ENCODE data around the gene UTP4. TPM values are rescaled to one million over a fixed set of nuclear protein-coding genes. Genes with fewer than 3 reads are reported as not detected.

The UTP4 gene
- total RNA-seq, 1 donor from 2014 or later: 55.3 TPM

DNA sequence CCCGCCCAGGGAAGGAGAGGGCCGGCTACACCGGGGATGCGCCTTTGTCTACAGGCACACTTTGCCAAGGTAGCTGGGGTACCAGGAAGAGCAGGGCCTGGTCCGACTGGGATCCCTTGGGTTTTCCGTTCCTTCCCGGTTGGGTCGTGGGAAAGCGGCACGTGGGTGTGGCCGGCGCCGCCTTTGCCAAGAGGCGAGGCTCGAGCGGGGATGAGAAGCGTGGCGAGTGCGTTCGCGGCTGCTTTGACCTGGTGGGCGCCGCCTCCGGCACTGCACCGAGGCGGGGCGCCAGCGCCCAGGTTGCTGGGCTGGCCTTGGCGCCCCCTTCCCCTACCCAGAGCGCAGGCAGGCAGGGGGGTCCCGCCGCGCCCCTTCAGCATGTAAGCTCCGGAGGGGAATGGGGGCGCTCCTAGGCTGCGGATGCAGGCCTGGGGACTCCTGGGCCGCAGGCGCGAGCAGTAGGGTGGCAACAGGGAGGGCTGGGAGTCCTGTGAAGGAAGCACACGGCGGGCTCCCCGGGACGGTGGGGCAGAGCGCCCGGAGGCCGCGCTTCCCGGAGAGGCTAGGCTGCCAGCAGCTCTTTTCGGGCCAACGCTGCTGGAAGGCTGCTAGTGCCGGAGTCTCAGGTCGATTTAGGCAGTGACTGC is 25.0 kb upstream of the UTP4 start:
- Mint-ChIP-seq H3K4me3 (peak overlapping the region; percentile 46), H3K4me1 (peaks cover 18% of the 10 kb centered on the region), H3K27me3 (peaks cover 34% of the 10 kb centered on the region), H3K27ac (no peak overlapping the region), H3K9me3 (no peaks in the 10 kb centered on the region), H3K36me3 (ENCODE audit: low read depth) (peaks cover 22% of the 10 kb centered on the region)
- intact Hi-C loops (cut with micrococcal nuclease): no loop called here
- CTCF ChIA-PET: no interaction called here
- DNase-seq: no peak
- TF ChIP-seq, protein P1, sequence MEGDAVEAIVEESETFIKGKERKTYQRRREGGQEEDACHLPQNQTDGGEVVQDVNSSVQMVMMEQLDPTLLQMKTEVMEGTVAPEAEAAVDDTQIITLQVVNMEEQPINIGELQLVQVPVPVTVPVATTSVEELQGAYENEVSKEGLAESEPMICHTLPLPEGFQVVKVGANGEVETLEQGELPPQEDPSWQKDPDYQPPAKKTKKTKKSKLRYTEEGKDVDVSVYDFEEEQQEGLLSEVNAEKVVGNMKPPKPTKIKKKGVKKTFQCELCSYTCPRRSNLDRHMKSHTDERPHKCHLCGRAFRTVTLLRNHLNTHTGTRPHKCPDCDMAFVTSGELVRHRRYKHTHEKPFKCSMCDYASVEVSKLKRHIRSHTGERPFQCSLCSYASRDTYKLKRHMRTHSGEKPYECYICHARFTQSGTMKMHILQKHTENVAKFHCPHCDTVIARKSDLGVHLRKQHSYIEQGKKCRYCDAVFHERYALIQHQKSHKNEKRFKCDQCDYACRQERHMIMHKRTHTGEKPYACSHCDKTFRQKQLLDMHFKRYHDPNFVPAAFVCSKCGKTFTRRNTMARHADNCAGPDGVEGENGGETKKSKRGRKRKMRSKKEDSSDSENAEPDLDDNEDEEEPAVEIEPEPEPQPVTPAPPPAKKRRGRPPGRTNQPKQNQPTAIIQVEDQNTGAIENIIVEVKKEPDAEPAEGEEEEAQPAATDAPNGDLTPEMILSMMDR (IDR thresholded peaks at IDR 0.05): no peak
- POLR2A ChIA-PET: no interaction called here
- ATAC-seq (ENCODE audit: low read depth): no peak

DNA sequence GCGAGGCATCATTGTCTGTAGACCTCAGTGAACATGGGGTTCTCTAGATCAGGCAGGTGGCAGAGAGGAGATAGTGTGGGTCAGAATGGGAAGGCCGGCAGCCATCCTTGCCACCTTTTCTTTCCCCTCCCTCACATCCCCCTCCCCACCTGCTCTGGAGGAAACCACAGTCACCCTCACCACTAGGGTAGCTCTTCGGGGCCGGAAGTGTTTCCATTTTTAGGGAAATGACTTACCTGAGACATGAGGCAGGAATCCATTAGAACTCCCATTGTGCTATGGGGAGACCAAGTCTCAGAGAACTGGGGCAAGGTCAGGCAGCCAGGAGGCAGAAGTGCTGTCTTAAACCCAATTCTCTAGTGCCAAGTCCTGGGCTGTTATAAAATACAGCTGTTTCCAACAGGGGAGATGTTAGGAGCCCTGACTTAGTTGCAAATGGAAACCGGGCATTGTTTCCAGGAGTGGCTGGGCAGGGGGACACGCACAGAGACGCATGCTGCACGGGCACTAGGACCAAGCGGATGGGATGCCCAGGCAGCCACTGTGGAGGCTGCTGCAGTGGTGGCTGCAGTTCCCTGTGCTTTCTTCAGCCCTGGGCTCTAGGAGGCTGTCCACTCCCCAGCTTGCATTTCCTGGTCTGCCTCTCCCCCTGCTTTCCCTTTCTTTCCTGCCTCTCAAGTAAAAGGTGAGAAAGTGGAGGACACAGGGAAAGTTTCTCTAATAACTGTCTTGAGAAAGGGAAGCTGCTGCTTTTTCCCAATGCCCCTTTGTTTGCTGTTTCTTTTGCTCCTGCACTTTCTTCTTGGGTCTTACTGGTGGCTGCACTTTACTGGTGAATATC is 24.2 kb upstream of the UTP4 start:
- ChIA-PET CTCF (interaction anchor here (1.0 kb wide), 1 partner anchor 16 kb away, joined by 3 read pairs; no protein-coding TSS in a partner anchor), POLR2A (no interaction called here)
- intact Hi-C loops (cut with micrococcal nuclease): no loop called here
- ATAC-seq (ENCODE audit: low read depth): no peak
- TF ChIP-seq, protein P1 (IDR thresholded peaks at IDR 0.05): no peak
- H3K36me3 Mint-ChIP-seq (ENCODE audit: low read depth): peaks cover 22% of the 10 kb centered on the region
- H3K27me3 Mint-ChIP-seq: peaks cover 32% of the 10 kb centered on the region
- no peak overlapping the region for H3K27ac Mint-ChIP-seq
- H3K9me3 Mint-ChIP-seq: no peaks in the 10 kb centered on the region
- no peak for DNase-seq
- H3K4me1 Mint-ChIP-seq: peaks cover 18% of the 10 kb centered on the region
- peak overlapping the region; percentile 19 for H3K4me3 Mint-ChIP-seq

DNA sequence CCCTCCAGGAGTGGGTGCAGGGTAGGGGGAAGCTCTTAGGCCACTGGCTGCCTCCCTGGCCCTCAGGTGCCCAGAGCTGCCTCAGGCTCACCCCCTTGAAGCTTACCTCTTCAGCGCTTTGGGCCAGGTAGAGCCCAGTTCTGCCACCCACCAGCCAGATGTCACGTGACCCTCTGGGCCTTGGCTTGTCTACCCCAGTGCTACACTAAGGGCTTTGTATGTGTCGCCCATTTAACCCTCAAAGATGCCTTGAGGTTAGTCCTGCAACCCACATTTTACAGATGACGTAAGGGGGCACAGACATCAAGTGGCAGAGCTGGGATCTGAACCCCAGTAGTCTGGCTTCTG is 23.6 kb upstream of the UTP4 start:
- Mint-ChIP-seq H3K36me3 (ENCODE audit: low read depth) (peaks cover 26% of the 10 kb centered on the region), H3K4me3 (no peak overlapping the region), H3K27ac (no peak overlapping the region), H3K27me3 (peaks cover 29% of the 10 kb centered on the region), H3K4me1 (peaks cover 18% of the 10 kb centered on the region), H3K9me3 (no peaks in the 10 kb centered on the region)
- POLR2A ChIA-PET: no interaction called here
- no peak for DNase-seq
- intact Hi-C loops (cut with micrococcal nuclease): no loop called here
- CTCF ChIA-PET: interaction anchor here (1.0 kb wide), 1 partner anchor 16 kb away, joined by 3 read pairs; no protein-coding TSS in a partner anchor
- TF ChIP-seq, protein P1 (IDR thresholded peaks at IDR 0.05): no peak
- ATAC-seq (ENCODE audit: low read depth): no peak

DNA sequence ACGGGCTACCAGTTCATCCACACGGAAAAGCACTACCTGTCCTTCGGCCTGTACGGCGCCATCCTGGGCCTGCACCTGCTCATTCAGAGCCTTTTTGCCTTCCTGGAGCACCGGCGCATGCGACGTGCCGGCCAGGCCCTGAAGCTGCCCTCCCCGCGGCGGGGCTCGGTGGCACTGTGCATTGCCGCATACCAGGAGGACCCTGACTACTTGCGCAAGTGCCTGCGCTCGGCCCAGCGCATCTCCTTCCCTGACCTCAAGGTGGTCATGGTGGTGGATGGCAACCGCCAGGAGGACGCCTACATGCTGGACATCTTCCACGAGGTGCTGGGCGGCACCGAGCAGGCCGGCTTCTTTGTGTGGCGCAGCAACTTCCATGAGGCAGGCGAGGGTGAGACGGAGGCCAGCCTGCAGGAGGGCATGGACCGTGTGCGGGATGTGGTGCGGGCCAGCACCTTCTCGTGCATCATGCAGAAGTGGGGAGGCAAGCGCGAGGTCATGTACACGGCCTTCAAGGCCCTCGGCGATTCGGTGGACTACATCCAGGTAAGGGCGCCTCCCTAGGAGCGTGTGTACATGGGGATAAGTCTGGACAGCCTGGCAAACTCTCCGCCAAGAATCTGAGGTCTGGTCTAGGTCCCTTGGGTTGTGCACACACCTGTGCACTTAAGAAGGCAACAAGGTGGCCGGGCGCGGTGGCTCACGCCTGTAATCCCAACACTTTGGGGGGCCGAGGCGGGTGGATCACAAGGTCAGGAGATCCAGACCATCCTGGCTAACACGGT is 22.8 kb upstream of the UTP4 start:
- peaks cover 27% of the 10 kb centered on the region for H3K27me3 Mint-ChIP-seq
- TF ChIP-seq, protein P1 (IDR thresholded peaks at IDR 0.05): no peak
- ChIA-PET POLR2A (no interaction called here), CTCF (interaction anchor here (1.0 kb wide), 1 partner anchor 15 kb away, joined by 3 read pairs; no protein-coding TSS in a partner anchor)
- no peaks in the 10 kb centered on the region for H3K9me3 Mint-ChIP-seq
- intact Hi-C loops (cut with micrococcal nuclease): no loop called here
- peaks cover 17% of the 10 kb centered on the region for H3K4me1 Mint-ChIP-seq
- no peak for DNase-seq
- no peak overlapping the region for H3K27ac Mint-ChIP-seq
- H3K4me3 Mint-ChIP-seq: no peak overlapping the region
- H3K36me3 Mint-ChIP-seq (ENCODE audit: low read depth): peaks cover 34% of the 10 kb centered on the region
- no peak for ATAC-seq (ENCODE audit: low read depth)

DNA sequence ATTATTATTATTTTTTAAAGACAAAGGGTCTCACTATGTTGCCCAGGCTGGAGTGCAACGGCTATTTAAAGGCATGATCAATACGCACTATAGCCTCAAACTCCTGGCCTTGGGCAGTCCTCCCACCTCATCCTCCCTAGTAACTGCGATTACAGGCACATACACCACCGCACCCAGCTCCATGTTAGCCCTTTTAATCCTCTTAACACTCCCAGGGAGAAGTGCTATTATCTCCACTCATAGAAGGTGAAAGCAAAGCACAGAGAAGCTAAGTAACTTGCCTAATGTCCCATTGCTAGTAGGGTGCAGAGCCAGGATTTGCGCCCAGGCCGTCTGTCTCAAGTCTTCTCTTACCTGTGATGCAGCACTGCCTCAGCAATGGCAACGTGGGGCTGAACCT is 22.0 kb upstream of the UTP4 start:
- ChIA-PET CTCF (no interaction called here), POLR2A (no interaction called here)
- H3K4me1 Mint-ChIP-seq: peaks cover 13% of the 10 kb centered on the region
- H3K4me3 Mint-ChIP-seq: no peak overlapping the region
- intact Hi-C loops (cut with micrococcal nuclease): no loop called here
- ATAC-seq (ENCODE audit: low read depth) (no peak), DNase-seq (no peak)
- peaks cover 22% of the 10 kb centered on the region for H3K27me3 Mint-ChIP-seq
- TF ChIP-seq, protein P1 (IDR thresholded peaks at IDR 0.05): no peak
- H3K9me3 Mint-ChIP-seq: no peaks in the 10 kb centered on the region
- no peak overlapping the region for H3K27ac Mint-ChIP-seq
- H3K36me3 Mint-ChIP-seq (ENCODE audit: low read depth): peaks cover 42% of the 10 kb centered on the region
